ENCODE data around the gene VEZF1. TPM values are rescaled to one million over a fixed set of nuclear protein-coding genes. Genes with fewer than 3 reads are reported as not detected.

The VEZF1 gene
- total and polyA plus RNA-seq, 2 of the 8 experiments (the other 6 are each of a cell fraction or from before 2014, with no cell fraction given), result 28.9 to 61.9 TPM

GRCh38 chr17:57948555-57949420 is 39.3 kb downstream of the VEZF1 start:
- Histone ChIP-seq H3K9me3 (ENCODE audit: insufficient read depth in 2 of 2, low read depth in 1 of 2, low read length in 1 of 2) (no peaks in the 10 kb centered on the region), H3K79me1 (ENCODE audit: low read depth, low read length) (no peaks in the 10 kb centered on the region; the same call in none of the 2 replicates), H2BK120ac (replicated peaks; ENCODE audit: low read depth, low read length) (no peak overlapping the region), H2BK20ac (ENCODE audit: low read length) (peak overlapping the region; percentile 51; the same call in 1 of the 2 replicates), H3K4ac (replicated peaks; ENCODE audit: insufficient read length, low read depth, low read length) (no peak overlapping the region), H3K4me1 (replicated peaks in 1 of 4; ENCODE audit: control insufficient read depth in 3 of 4, insufficient read depth in 4 of 4, low read length in 3 of 4) (peaks cover 7 to 13% (median 9%) of the 10 kb centered on the region in 4 experiments), H3K36me3 (ENCODE audit: control insufficient read depth in 2 of 4, insufficient read depth in 4 of 4, low read length in 3 of 4) (no peaks in the 10 kb centered on the region), H2AFZ (ENCODE audit: low read length) (no peak overlapping the region), H3K27me3 (replicated peaks in 1 of 4; ENCODE audit: control insufficient read depth in 3 of 4, extremely low read depth in 1 of 4, insufficient read depth in 3 of 4, low read length in 3 of 4) (peaks cover 0 to 8% (median 4%) of the 10 kb centered on the region in 4 experiments; a peak in 5 of 7 replicates), H3K4me2 (ENCODE audit: insufficient read depth in 1 of 2, low read depth in 2 of 2, low read length in 2 of 2) (no peak overlapping the region), H3K9ac (replicated peaks in 1 of 4; ENCODE audit: extremely low read depth in 1 of 4, low read depth in 3 of 4, low read length in 3 of 4) (no peak overlapping the region), H3K23me2 (ENCODE audit: low read depth, low read length) (no peaks in the 10 kb centered on the region), H3K27ac (ENCODE audit: low read depth, low read length) (peak overlapping the region; percentile 31; the same call in 1 of the 2 replicates), H3K18ac (ENCODE audit: extremely low read depth, low read length) (peak overlapping the region; percentile 0; the same call in 1 of the 2 replicates), H3K14ac (ENCODE audit: insufficient read length) (no peak overlapping the region), H2BK12ac (ENCODE audit: low read depth, low read length) (peak overlapping the region; percentile 32), H3K56ac (replicated peaks; ENCODE audit: insufficient read length, low read depth, low read length) (no peak overlapping the region), H3K79me2 (ENCODE audit: control insufficient read depth in 1 of 2, insufficient read depth in 2 of 2, low read length in 2 of 2) (no peaks in the 10 kb centered on the region), H4K20me1 (replicated peaks in 1 of 2; ENCODE audit: control insufficient read depth in 1 of 2, insufficient read depth in 2 of 2, low read length in 2 of 2) (no peaks in the 10 kb centered on the region), H2BK5ac (ENCODE audit: low read depth, low read length) (peak overlapping the region; percentile 18; the same call in 1 of the 2 replicates), H3K23ac (ENCODE audit: insufficient read length) (no peak overlapping the region), H2AK5ac (ENCODE audit: low read depth, low read length) (no peak overlapping the region), H4K91ac (replicated peaks; ENCODE audit: insufficient read length, low read length) (peak overlapping the region; percentile 29), H2BK15ac (ENCODE audit: low read length) (no peak overlapping the region), H4K5ac (ENCODE audit: insufficient read length, low read depth, low read length) (no peak overlapping the region), H4K8ac (ENCODE audit: extremely low read depth, insufficient read depth, low read length) (no peak overlapping the region), H3K4me3 (ENCODE audit: extremely low read depth in 1 of 4, insufficient read depth in 2 of 4, low read depth in 3 of 4, low read length in 4 of 4) (no peak overlapping the region)
- DNase-seq (ENCODE audit: low read depth in 1 of 2, low spot score in 2 of 2) (no peak), FAIRE-seq (no peak)
- CTCF ChIA-PET (ENCODE audit: partially characterized antibody), result interaction anchor here (0.7 to 13.5 kb wide), 17 partner anchors 9 to 165 kb away, joined by 3 to 162 read pairs (median 4); no protein-coding TSS in a partner anchor
- POLR2A ChIA-PET (ENCODE audit: partially characterized antibody), result interaction anchor here (0.6 to 4.3 kb wide), 10 partner anchors 9 to 408 kb away, joined by 3 to 26 read pairs (median 4); no protein-coding TSS in a partner anchor
- TF ChIP-seq JUND (IDR thresholded peaks at IDR 0.05; ENCODE audit: low read length), result peak; percentile 75
- TF ChIP-seq YY1 (IDR thresholded peaks at IDR 0.05; ENCODE audit: low read depth, low read length), result no peak
- 89% methylated on average over 5 of the region's 5 CpGs; no CpG with 5 or more reads in 1 of the 2 experiments for WGBS, 2 experiments (ENCODE audit: extremely low coverage in 1 of 2, insufficient coverage in 1 of 2, insufficient read length in 1 of 2, insufficient replicate concordance in 2 of 2, low coverage in 1 of 2, low lambda C conversion rate in 2 of 2, missing lambda C conversion rate in 1 of 2)

Data from H1 (cell line).